IMR-90 (cell line): ENCODE measurements around the gene HSD11B1L.

Source experiments
- CEBPB ChIP-seq: IDR thresholded peaks from 2 replicates; pipeline ENCODE4 v1.6.1; 2012; ENCODE audit warnings: low read depth, low read length, improper control_type of control experiment
- CHD1 ChIP-seq: IDR thresholded peaks from 2 replicates; pipeline ENCODE4 v1.6.1; 2012; ENCODE audit warnings: low read depth, low read length, improper control_type of control experiment
- CTCF ChIP-seq: conservative IDR thresholded peaks from 2 replicates; pipeline ENCODE4 v1.5.1; 2012; ENCODE audit warnings: mild to moderate bottlenecking, low read depth, low read length, improper control_type of control experiment
- MAFK ChIP-seq: IDR thresholded peaks from 2 replicates; pipeline ENCODE4 v1.6.1; 2012; ENCODE audit warnings: low read depth, low read length, improper control_type of control experiment
- POLR2A ChIP-seq: IDR thresholded peaks from 2 replicates; pipeline ENCODE4 v1.6.1; 2012; ENCODE audit warnings: mild to moderate bottlenecking, low read depth, low read length
- RFX5 ChIP-seq: IDR thresholded peaks from 2 replicates; pipeline ENCODE4 v1.8.0; 2012; ENCODE audit warnings: low read depth, mild to moderate bottlenecking, low read length, moderate library complexity

GRCh38 chr19:5674714-5675113, 6.1 kb upstream of the HSD11B1L start:
- TF ChIP-seq MAFK (no peak), CTCF (no peak), POLR2A (no peak), CEBPB (no peak), CHD1 (no peak), RFX5 (no peak)
